Loucy (cell line): ENCODE data around the gene RUSF1.
"Not testable (repeated sequence)": the region's sequence is repeated elsewhere in the genome, so short reads cannot be mapped to it uniquely, and the experiment has no call there.

Experiments
- H2AFZ ChIP-seq: fragments of 200-600 bp; sonication (generic); 2 replicates; pipeline ENCODE4 v1.6.0; 2016; ENCODE audit warnings: antibody characterized with exemption, mild to moderate bottlenecking, low read length, moderate library complexity
- H3F3A ChIP-seq: fragments of 200-600 bp; 2 replicates; pipeline ENCODE4 v1.6.0; 2016; ENCODE audit warnings: antibody characterized with exemption, low read depth, mild to moderate bottlenecking
- H3K27me3 ChIP-seq: fragments of 200-600 bp; sonication (generic); 2 replicates; pipeline ENCODE4 v1.6.1; 2014; ENCODE audit warnings: low read length, mild to moderate bottlenecking; ENCODE audit not compliant: insufficient read depth, poor library complexity, severe bottlenecking
- H3K36me3 ChIP-seq: fragments of 200-600 bp; sonication (generic); 2 replicates; pipeline ENCODE4 v1.6.1; 2016; ENCODE audit warnings: low read length; ENCODE audit not compliant: insufficient read depth
- H3K4me1 ChIP-seq: fragments of 200-600 bp; sonication (generic); 2 replicates; pipeline ENCODE4 v1.5.1; 2014; ENCODE audit warnings: low read length, mild to moderate bottlenecking; ENCODE audit not compliant: insufficient read depth, poor library complexity, severe bottlenecking
- H3K4me2 ChIP-seq: fragments of 200-600 bp; sonication (generic); 2 replicates; pipeline ENCODE4 v1.6.0; 2014; ENCODE audit warnings: antibody characterized with exemption, low read length, low read depth, mild to moderate bottlenecking; ENCODE audit not compliant: poor library complexity, severe bottlenecking
- H3K4me3 ChIP-seq: fragments of 200-600 bp; sonication (generic); 2 replicates; pipeline ENCODE4 v1.5.1; 2014; ENCODE audit warnings: low read length, mild to moderate bottlenecking, mixed read lengths; ENCODE audit not compliant: poor library complexity, severe bottlenecking
- H3K79me2 ChIP-seq: fragments of 200-600 bp; sonication (generic); 2 replicates; pipeline ENCODE4 v1.6.1; 2014; ENCODE audit warnings: low read length; ENCODE audit not compliant: insufficient read depth
- H3K9ac ChIP-seq: fragments of 200-600 bp; sonication (generic); 2 replicates; pipeline ENCODE4 v1.6.0; 2014; ENCODE audit warnings: mild to moderate bottlenecking, low read depth, low read length, moderate library complexity; ENCODE audit not compliant: poor library complexity, severe bottlenecking
- H3K9me2 ChIP-seq: fragments of 200-600 bp; sonication (generic); replicated peaks from 2 replicates; pipeline ENCODE4 v1.6.1; 2016; ENCODE audit warnings: low read depth, low read length, mixed read lengths
- H3K9me3 ChIP-seq: fragments of 200-600 bp; sonication (generic); 2 replicates; pipeline ENCODE4 v1.6.1; 2014; ENCODE audit warnings: mild to moderate bottlenecking, antibody characterized with exemption, low read length, low read depth; ENCODE audit not compliant: insufficient read depth
- H4K20me1 ChIP-seq: fragments of 200-600 bp; sonication (generic); 2 replicates; pipeline ENCODE4 v1.6.0; 2014; ENCODE audit warnings: antibody characterized with exemption, low read length, mild to moderate bottlenecking; ENCODE audit not compliant: insufficient read depth, poor library complexity, severe bottlenecking
- CTCF ChIP-seq: fragments of 200-600 bp; sonication (generic); conservative IDR thresholded peaks from 2 replicates; pipeline ENCODE4 v1.5.1; 2014; ENCODE audit warnings: mild to moderate bottlenecking, antibody characterized with exemption, low read length
- EZH2phosphoT487 ChIP-seq: fragments of 200-600 bp; IDR thresholded peaks from 2 replicates; pipeline ENCODE4 v1.6.1; 2018; ENCODE audit warnings: antibody characterized with exemption, mild to moderate bottlenecking, moderate library complexity, borderline replicate concordance

RUSF1 gene

GRCh38 chr16:31451201-31451600 lies 57.0 kb downstream of the RUSF1 start:
- Histone ChIP-seq H3K9ac (no peak overlapping the region), H3K27me3 (no peaks in the 10 kb centered on the region), H3F3A (no peaks in the 10 kb centered on the region), H3K4me1 (peaks cover 19% of the 10 kb centered on the region), H2AFZ (no peak overlapping the region), H3K9me3 (no peaks in the 10 kb centered on the region; the same call in 1 of the 2 replicates), H3K36me3 (no peaks in the 10 kb centered on the region), H3K9me2 (no peaks in the 10 kb centered on the region), H3K4me2 (no peak overlapping the region), H4K20me1 (peaks cover 9% of the 10 kb centered on the region), H3K79me2 (peaks cover 14% of the 10 kb centered on the region), H3K4me3 (no peak overlapping the region)
- TF ChIP-seq CTCF (no peak), EZH2phosphoT487 (no peak)

- H3K79me2 ChIP-seq, result not testable (repeated sequence)
Observed at GRCh38 chr16:31445931-31446330, 62.3 kb downstream of the RUSF1 start.

GRCh38 chr16:31441956-31442355 lies 66.2 kb downstream of the RUSF1 start:
- Histone ChIP-seq H2AFZ (no peak overlapping the region), H3F3A (no peaks in the 10 kb centered on the region), H3K4me1 (peaks cover 15% of the 10 kb centered on the region), H3K9me2 (no peaks in the 10 kb centered on the region), H3K4me2 (no peak overlapping the region), H3K4me3 (no peak overlapping the region), H3K36me3 (no peaks in the 10 kb centered on the region), H3K9ac (no peak overlapping the region), H3K27me3 (no peaks in the 10 kb centered on the region), H3K79me2 (no peaks in the 10 kb centered on the region), H3K9me3 (no peaks in the 10 kb centered on the region; the same call in 1 of the 2 replicates), H4K20me1 (no peaks in the 10 kb centered on the region)
- TF ChIP-seq EZH2phosphoT487 (no peak), CTCF (no peak)

More at GRCh38 chr16:31445931-31446330, 62.3 kb downstream of the RUSF1 start:
- H3K27me3 ChIP-seq, H3K36me3 ChIP-seq, H4K20me1 ChIP-seq, H2AFZ ChIP-seq, H3K9me3 ChIP-seq, H3K4me1 ChIP-seq, H3K9ac ChIP-seq, H3F3A ChIP-seq, H3K4me3 ChIP-seq, H3K9me2 ChIP-seq, H3K4me2 ChIP-seq: not testable (repeated sequence)

GRCh38 chr16:31440516-31441184 lies 67.5 kb downstream of the RUSF1 start:
- H4K20me1 ChIP-seq, result no peaks in the 10 kb centered on the region
- H2AFZ ChIP-seq, result no peak overlapping the region
- no peaks in the 10 kb centered on the region for H3K36me3 ChIP-seq
- H3K79me2 ChIP-seq, result no peaks in the 10 kb centered on the region
- no peaks in the 10 kb centered on the region for H3K27me3 ChIP-seq
- no peak overlapping the region for H3K9ac ChIP-seq
- H3K4me3 ChIP-seq, result no peak overlapping the region
- no peaks in the 10 kb centered on the region for H3F3A ChIP-seq
- no peaks in the 10 kb centered on the region for H3K9me2 ChIP-seq
- H3K9me3 ChIP-seq, result no peaks in the 10 kb centered on the region
- peaks cover 15% of the 10 kb centered on the region for H3K4me1 ChIP-seq
- TF ChIP-seq CTCF (no peak), EZH2phosphoT487 (no peak)
- no peak overlapping the region for H3K4me2 ChIP-seq
